ENCODE measurements around the gene SLC25A10. TPM values are rescaled to one million over a fixed set of nuclear protein-coding genes. Genes with fewer than 3 reads are reported as not detected.

SLC25A10 gene, protein sequence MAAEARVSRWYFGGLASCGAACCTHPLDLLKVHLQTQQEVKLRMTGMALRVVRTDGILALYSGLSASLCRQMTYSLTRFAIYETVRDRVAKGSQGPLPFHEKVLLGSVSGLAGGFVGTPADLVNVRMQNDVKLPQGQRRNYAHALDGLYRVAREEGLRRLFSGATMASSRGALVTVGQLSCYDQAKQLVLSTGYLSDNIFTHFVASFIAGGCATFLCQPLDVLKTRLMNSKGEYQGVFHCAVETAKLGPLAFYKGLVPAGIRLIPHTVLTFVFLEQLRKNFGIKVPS
- total RNA-seq, result 8.3 TPM
- polyA plus RNA-seq, result 11.9 TPM
- long read RNA-seq, donor 1, result 0 reads
- long read RNA-seq, donor 2, partial matches to known transcripts, result 0 of 4 reads
- long read RNA-seq, donor 2, other reads (novel, unspliced or antisense), result 0 of 4 reads
- long read RNA-seq, donor 3, transcript SLC25A10-202 (11 exons, 1,885 nt), result major isoform, 5 of 7 reads
- long read RNA-seq, donor 3, partial matches to known transcripts, result 0 of 7 reads
- long read RNA-seq, donor 3, other reads (novel, unspliced or antisense), result 0 of 7 reads
- long read RNA-seq, donor 4, partial matches to known transcripts, result 0 of 1 reads
- long read RNA-seq, donor 4, other reads (novel, unspliced or antisense), result 0 of 1 reads
- long read RNA-seq, donor 5, partial matches to known transcripts, result 0 of 5 reads
- long read RNA-seq, donor 5, other reads (novel, unspliced or antisense), result 0 of 5 reads
- long read RNA-seq, donor 6, partial matches to known transcripts, result 0 of 3 reads
- long read RNA-seq, donor 6, other reads (novel, unspliced or antisense), result 0 of 3 reads
- long read RNA-seq, donor 7, result 0 reads
- long read RNA-seq, donor 8, result 0 reads
- long read RNA-seq, donor 9, partial matches to known transcripts, result 0 of 2 reads
- long read RNA-seq, donor 9, other reads (novel, unspliced or antisense), result 0 of 2 reads
- long read RNA-seq, donor 10, partial matches to known transcripts, result 0 of 3 reads
- long read RNA-seq, donor 10, other reads (novel, unspliced or antisense), result 0 of 3 reads

DNA sequence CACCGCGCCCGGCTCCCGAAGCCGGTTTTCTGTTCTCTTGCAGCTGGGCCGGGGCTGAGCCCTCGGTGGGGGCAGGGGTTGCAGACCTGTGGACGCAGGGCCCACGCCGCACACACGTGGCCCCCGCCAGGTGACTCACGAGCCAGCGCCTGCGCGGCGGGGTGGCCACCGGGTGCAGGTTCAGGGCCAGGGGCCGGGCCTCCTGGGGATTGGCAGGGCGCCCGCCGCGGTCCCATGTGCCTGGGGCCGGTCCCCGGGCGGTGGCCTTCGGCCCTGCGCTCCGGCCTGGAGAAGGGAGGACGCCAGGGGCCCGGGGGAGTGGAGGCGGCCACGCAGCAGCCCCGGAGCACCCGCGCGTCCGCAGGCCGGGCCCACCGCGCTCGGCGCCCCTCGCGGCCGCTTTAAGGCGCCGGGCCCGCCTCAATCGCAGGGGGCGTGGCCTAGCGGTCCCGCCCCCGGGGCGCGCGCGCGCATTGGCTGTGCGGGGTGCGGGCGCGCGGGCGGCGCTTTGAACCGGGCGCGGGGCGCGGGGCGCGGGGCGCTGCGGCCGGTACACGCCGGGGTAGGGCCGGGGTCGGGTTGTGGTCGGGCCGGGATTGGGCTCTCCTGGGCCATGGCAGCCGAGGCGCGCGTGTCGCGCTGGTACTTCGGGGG lies at the start of gene SLC25A10:
Gene SLC25A10 (plus strand): TSS at position 471 of the 654 bp plus-strand sequence. CDS start 143 bp downstream, at position 614.
- Histone ChIP-seq H3K27ac (ENCODE audit: low read depth in 1 of 2, low read length in 1 of 2) (peak within 1 kb of the TSS in 1 of 2 donors; percentile 15), H3K27me3 (ENCODE audit: control insufficient read depth in 2 of 2, insufficient read depth in 1 of 2, low read length in 1 of 2) (peaks cover 5 to 21% of the 10 kb centered on the region in 2 donors), H3K36me3 (ENCODE audit: control insufficient read depth in 2 of 2, insufficient read depth in 2 of 2, low read length in 1 of 2) (peaks cover 17% of the 10 kb centered on the region in 2 donors), H3K4me1 (ENCODE audit: control insufficient read depth in 2 of 2, insufficient read depth in 2 of 2, low read length in 2 of 2) (peaks cover 18 to 34% of the 10 kb centered on the region in 2 donors), H3K9me3 (ENCODE audit: control insufficient read depth in 2 of 2, insufficient read depth in 1 of 2, low read length in 1 of 2) (no peaks in the 10 kb centered on the region), H3K4me3 (ENCODE audit: low read length in 2 of 2) (peak within 1 kb of the TSS; percentile 35 to 73)
- WGBS, result under 1% methylated on average over 89 of the region's 89 CpGs
- peak in 8 of 9 donors; percentile 55 to 89 (median 70) for DNase-seq (ENCODE audit: low read depth in 6 of 9, low spot score in 9 of 9)

DNA sequence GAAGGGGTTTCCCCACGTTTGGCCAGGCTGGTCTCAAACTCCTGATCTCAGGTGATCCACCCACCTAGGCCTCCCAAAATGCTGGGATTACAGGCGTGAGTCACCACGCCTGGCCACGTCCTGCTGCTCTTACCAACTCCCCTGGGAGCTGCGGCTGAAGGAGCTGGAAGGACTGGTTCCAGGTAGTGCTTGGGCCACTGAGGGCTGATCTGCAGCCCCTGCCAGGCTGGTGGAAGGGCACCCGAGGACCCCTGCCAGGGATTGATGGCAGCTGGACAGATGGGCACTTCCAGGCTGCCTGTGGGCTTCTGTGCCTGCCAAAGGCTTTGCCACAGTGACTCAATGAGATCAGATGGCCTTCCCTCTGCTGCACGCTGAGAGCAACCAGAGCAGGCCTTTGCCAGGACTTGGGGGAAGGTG lies 48.0 kb upstream of the SLC25A10 start:
- no peak overlapping the region for H3K4me3 ChIP-seq (ENCODE audit: low read length in 2 of 2)
- H3K27me3 ChIP-seq (ENCODE audit: control insufficient read depth in 2 of 2, insufficient read depth in 1 of 2, low read length in 1 of 2), result no peaks in the 10 kb centered on the region
- peaks cover 6 to 11% of the 10 kb centered on the region in 2 donors for H3K36me3 ChIP-seq (ENCODE audit: control insufficient read depth in 2 of 2, insufficient read depth in 2 of 2, low read length in 1 of 2)
- peaks cover 5 to 46% of the 10 kb centered on the region in 2 donors for H3K4me1 ChIP-seq (ENCODE audit: control insufficient read depth in 2 of 2, insufficient read depth in 2 of 2, low read length in 2 of 2)
- H3K27ac ChIP-seq (ENCODE audit: low read depth in 1 of 2, low read length in 1 of 2), result no peak overlapping the region
- 98% methylated on average over 7 of the region's 7 CpGs for WGBS
- H3K9me3 ChIP-seq (ENCODE audit: control insufficient read depth in 2 of 2, insufficient read depth in 1 of 2, low read length in 1 of 2), result no peaks in the 10 kb centered on the region
- no peak for DNase-seq (ENCODE audit: low read depth in 6 of 9, low spot score in 9 of 9)

DNA sequence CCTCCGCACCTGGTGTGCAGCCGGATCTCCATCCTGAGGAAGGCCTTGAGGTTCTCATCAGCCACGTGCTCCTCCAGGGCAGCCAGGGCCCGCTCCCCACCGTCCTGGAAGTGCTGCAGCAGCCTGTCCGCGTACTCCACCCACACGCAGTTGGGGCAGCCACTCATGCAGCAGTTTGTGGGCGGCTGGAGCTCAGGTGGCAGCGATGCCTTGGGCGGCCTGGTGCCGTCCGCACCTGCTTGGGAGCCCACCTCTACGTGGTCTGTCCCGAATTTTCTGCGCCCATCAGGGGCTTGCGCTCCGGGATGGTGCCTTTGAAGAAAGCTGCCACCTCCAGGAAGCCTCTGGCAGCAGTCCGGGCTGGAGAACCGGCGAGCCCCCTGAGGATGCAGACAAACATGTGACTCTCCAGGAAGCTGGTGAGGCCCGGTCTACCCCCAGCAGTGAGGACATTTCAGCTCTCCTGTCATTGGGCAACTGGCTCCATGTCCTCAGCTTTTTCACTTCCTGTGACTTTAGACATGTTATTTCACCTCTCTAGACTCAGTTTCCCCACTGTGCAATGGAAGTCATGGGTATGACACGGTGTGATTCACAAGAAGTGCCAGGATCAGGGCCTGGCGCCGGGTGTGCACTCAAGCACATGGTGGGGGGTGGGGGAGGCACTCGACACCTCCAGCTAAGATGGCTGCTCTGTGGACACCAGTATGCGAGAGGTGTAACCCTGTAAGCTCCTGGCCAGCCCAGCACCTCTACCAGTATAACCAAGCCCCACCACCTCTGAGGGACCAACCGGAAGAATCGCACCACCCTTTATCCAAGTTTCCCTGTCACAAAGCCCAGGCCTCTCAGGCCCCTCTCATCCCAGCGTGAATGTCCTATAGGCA lies 46.6 kb upstream of the SLC25A10 start:
- Histone ChIP-seq H3K27ac (ENCODE audit: low read depth in 1 of 2, low read length in 1 of 2) (peak overlapping the region in 1 of 2 donors; percentile 80), H3K36me3 (ENCODE audit: control insufficient read depth in 2 of 2, insufficient read depth in 2 of 2, low read length in 1 of 2) (peaks cover 20 to 23% of the 10 kb centered on the region in 2 donors), H3K27me3 (ENCODE audit: control insufficient read depth in 2 of 2, insufficient read depth in 1 of 2, low read length in 1 of 2) (no peaks in the 10 kb centered on the region), H3K9me3 (ENCODE audit: control insufficient read depth in 2 of 2, insufficient read depth in 1 of 2, low read length in 1 of 2) (no peaks in the 10 kb centered on the region), H3K4me1 (ENCODE audit: control insufficient read depth in 2 of 2, insufficient read depth in 2 of 2, low read length in 2 of 2) (peaks cover 5 to 46% of the 10 kb centered on the region in 2 donors), H3K4me3 (ENCODE audit: low read length in 2 of 2) (peak overlapping the region; percentile 91 to 93)
- WGBS, result 65% methylated on average over 30 of the region's 30 CpGs
- peak in 2 of 9 donors; percentile 23 to 49 for DNase-seq (ENCODE audit: low read depth in 6 of 9, low spot score in 9 of 9)

DNA sequence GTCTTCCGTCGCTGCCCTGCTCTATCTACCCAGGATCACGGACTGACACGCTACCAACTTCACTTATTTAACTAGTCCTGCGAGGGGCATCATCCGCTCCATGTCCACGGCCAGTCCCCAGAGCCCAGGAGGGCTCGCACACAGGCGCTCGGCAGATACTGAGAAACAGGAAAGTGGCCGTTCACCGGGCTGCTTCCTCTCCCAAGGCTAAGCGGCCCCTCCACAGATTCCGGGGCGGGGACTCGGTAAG lies 46.1 kb upstream of the SLC25A10 start:
- Histone ChIP-seq H3K27me3 (ENCODE audit: control insufficient read depth in 2 of 2, insufficient read depth in 1 of 2, low read length in 1 of 2) (no peaks in the 10 kb centered on the region), H3K9me3 (ENCODE audit: control insufficient read depth in 2 of 2, insufficient read depth in 1 of 2, low read length in 1 of 2) (no peaks in the 10 kb centered on the region), H3K36me3 (ENCODE audit: control insufficient read depth in 2 of 2, insufficient read depth in 2 of 2, low read length in 1 of 2) (peaks cover 24 to 27% of the 10 kb centered on the region in 2 donors), H3K4me1 (ENCODE audit: control insufficient read depth in 2 of 2, insufficient read depth in 2 of 2, low read length in 2 of 2) (peaks cover 5 to 46% of the 10 kb centered on the region in 2 donors), H3K27ac (ENCODE audit: low read depth in 1 of 2, low read length in 1 of 2) (peak overlapping the region; percentile 80 to 91), H3K4me3 (ENCODE audit: low read length in 2 of 2) (peak overlapping the region; percentile 91 to 93)
- 2% methylated on average over 16 of the region's 16 CpGs for WGBS
- peak in 2 of 9 donors; percentile 32 to 57 for DNase-seq (ENCODE audit: low read depth in 6 of 9, low spot score in 9 of 9)

DNA sequence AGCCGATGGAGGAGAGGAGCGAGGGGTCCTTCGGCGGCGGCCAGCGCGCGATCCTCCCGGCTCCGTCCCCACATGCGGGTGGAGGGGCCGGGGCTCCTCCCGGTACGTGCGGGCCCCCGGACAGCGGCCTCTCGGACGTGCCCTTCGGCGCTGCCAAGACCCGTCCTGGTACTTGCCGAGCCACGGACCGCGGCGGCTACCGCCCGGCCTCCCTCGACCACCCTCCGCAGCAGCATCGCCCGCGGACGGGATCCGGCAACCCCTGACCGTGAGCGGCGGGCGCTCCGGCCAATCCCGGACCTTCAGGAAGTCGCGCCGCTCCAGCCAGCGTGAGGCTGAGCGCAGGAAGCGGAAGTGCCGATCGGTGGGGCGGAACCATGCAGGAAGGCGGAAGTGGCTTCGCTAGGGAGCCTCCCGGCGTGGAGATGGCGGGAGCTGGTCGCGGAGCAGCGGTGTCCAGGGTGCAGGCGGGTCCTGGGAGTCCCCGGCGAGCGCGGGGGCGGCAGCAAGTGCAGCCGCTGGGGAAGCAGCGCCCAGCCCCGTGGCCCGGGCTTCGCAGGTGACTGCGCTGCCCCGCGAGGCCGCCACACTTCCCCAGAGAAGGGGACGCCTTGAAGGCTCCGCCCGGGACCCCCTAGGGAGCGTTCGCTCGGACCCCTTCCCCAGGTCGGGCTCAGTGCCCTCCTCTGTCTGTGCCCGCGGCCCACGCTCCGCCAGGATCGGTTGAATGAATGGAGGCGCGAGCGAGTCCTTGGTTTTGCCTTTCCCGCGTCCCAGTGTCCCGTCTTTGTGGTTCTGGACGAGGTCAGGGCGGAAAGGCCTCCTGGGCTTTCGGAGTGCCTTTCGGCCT lies 45.5 kb upstream of the SLC25A10 start, which contains the start of the genes CCDC137 and OXLD1:
Gene CCDC137 (plus strand): TSS at position 396 of the 850 bp plus-strand sequence. CDS start 30 bp downstream, at position 426.
Gene OXLD1 (minus strand): TSS at position 264 of the 850 bp plus-strand sequence. CDS start 28 bp downstream, at position 236.
- no peaks in the 10 kb centered on the region for H3K27me3 ChIP-seq (ENCODE audit: control insufficient read depth in 2 of 2, insufficient read depth in 1 of 2, low read length in 1 of 2)
- H3K27ac ChIP-seq (ENCODE audit: low read depth in 1 of 2, low read length in 1 of 2), result peak within 1 kb of the TSS; percentile 80 to 91
- peak within 1 kb of the TSS; percentile 91 to 93 for H3K4me3 ChIP-seq (ENCODE audit: low read length in 2 of 2)
- no peaks in the 10 kb centered on the region for H3K9me3 ChIP-seq (ENCODE audit: control insufficient read depth in 2 of 2, insufficient read depth in 1 of 2, low read length in 1 of 2)
- DNase-seq (ENCODE audit: low read depth in 6 of 9, low spot score in 9 of 9), result peak; percentile 83 to 96 (median 89)
- under 1% methylated on average over 96 of the region's 96 CpGs for WGBS
- H3K36me3 ChIP-seq (ENCODE audit: control insufficient read depth in 2 of 2, insufficient read depth in 2 of 2, low read length in 1 of 2), result peaks cover 30 to 33% of the 10 kb centered on the region in 2 donors
- H3K4me1 ChIP-seq (ENCODE audit: control insufficient read depth in 2 of 2, insufficient read depth in 2 of 2, low read length in 2 of 2), result peaks cover 5 to 46% of the 10 kb centered on the region in 2 donors

DNA sequence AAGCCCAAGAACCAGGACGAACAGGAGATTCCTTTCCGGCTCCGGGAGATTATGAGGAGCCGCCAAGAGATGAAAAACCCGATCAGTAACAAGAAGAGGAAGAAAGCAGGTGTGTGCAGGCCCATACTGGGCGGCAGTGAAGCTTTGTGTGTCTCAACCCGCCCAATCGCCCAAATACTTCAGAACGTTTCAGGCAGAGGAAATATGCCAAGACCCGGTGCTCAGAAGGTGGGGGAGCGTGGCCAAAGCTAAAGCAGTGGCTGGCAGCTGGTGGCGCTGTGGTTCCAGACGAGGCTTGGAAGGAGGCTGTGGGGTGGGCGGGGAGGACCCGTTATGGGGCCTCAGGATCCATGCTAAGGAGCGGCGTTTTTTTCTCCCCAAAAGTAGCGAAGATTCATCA lies 44.3 kb upstream of the SLC25A10 start:
- no peak overlapping the region for H3K4me3 ChIP-seq (ENCODE audit: low read length in 2 of 2)
- H3K27ac ChIP-seq (ENCODE audit: low read depth in 1 of 2, low read length in 1 of 2), result no peak overlapping the region
- 93% methylated on average over 18 of the region's 18 CpGs for WGBS
- H3K27me3 ChIP-seq (ENCODE audit: control insufficient read depth in 2 of 2, insufficient read depth in 1 of 2, low read length in 1 of 2), result no peaks in the 10 kb centered on the region
- H3K4me1 ChIP-seq (ENCODE audit: control insufficient read depth in 2 of 2, insufficient read depth in 2 of 2, low read length in 2 of 2), result peaks cover 5 to 39% of the 10 kb centered on the region in 2 donors
- H3K36me3 ChIP-seq (ENCODE audit: control insufficient read depth in 2 of 2, insufficient read depth in 2 of 2, low read length in 1 of 2), result peaks cover 41 to 44% of the 10 kb centered on the region in 2 donors
- no peaks in the 10 kb centered on the region for H3K9me3 ChIP-seq (ENCODE audit: control insufficient read depth in 2 of 2, insufficient read depth in 1 of 2, low read length in 1 of 2)
- DNase-seq (ENCODE audit: low read depth in 6 of 9, low spot score in 9 of 9), result no peak

DNA sequence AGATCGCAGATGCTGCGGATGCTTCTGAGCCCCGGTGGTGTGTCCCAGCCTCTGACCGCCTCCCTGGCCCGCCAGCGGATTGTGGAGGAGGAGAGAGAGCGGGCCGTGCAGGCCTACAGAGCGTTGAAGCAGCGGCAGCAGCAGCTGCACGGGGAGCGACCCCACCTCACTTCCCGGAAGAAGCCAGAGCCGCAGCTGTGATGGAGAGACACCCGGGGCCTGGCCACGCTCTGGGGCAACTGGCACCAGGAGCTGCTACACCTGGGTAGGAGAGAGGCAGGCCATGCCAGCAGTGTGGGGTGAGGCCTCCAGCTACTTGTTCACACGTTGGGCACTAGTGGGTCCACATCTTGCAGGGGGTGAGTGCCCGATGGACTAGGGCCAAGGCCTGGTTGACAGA lies 39.6 kb upstream of the SLC25A10 start:
- no peak for DNase-seq (ENCODE audit: low read depth in 6 of 9, low spot score in 9 of 9)
- WGBS, result 98% methylated on average over 18 of the region's 18 CpGs
- Histone ChIP-seq H3K27ac (ENCODE audit: low read depth in 1 of 2, low read length in 1 of 2) (no peak overlapping the region), H3K36me3 (ENCODE audit: control insufficient read depth in 2 of 2, insufficient read depth in 2 of 2, low read length in 1 of 2) (peaks cover 56 to 62% of the 10 kb centered on the region in 2 donors), H3K4me3 (ENCODE audit: low read length in 2 of 2) (no peak overlapping the region), H3K27me3 (ENCODE audit: control insufficient read depth in 2 of 2, insufficient read depth in 1 of 2, low read length in 1 of 2) (no peaks in the 10 kb centered on the region), H3K9me3 (ENCODE audit: control insufficient read depth in 2 of 2, insufficient read depth in 1 of 2, low read length in 1 of 2) (no peaks in the 10 kb centered on the region), H3K4me1 (ENCODE audit: control insufficient read depth in 2 of 2, insufficient read depth in 2 of 2, low read length in 2 of 2) (peaks cover 4 to 8% of the 10 kb centered on the region in 2 donors)
